Measurements from ENCODE around the gene RNF126.

GRCh38 chr19:623974-624373, 39.0 kb downstream of the RNF126 start:
- TF ChIP-seq CTCF (IDR thresholded peaks at IDR 0.05; ENCODE audit: poor library complexity) (no peak), EZH2 (IDR thresholded peaks at IDR 0.05; ENCODE audit: borderline replicate concordance) (no peak)

Measured in hepatocyte (in vitro differentiated cells).